ENCODE measurements around the gene IER3IP1. TPM values are rescaled to one million over a fixed set of nuclear protein-coding genes. Genes with fewer than 3 reads are reported as not detected.
"Not testable (repeated sequence)": the region's sequence is repeated elsewhere in the genome, so short reads cannot be mapped to it uniquely, and the experiment has no call there.

The IER3IP1 gene
- total RNA-seq, 2 donors from 2014 or later, result 6.1 to 10.3 TPM

GRCh38 chr18:47206945-47207637, 30.9 kb upstream of the IER3IP1 start:
- TF ChIP-seq, protein P1, sequence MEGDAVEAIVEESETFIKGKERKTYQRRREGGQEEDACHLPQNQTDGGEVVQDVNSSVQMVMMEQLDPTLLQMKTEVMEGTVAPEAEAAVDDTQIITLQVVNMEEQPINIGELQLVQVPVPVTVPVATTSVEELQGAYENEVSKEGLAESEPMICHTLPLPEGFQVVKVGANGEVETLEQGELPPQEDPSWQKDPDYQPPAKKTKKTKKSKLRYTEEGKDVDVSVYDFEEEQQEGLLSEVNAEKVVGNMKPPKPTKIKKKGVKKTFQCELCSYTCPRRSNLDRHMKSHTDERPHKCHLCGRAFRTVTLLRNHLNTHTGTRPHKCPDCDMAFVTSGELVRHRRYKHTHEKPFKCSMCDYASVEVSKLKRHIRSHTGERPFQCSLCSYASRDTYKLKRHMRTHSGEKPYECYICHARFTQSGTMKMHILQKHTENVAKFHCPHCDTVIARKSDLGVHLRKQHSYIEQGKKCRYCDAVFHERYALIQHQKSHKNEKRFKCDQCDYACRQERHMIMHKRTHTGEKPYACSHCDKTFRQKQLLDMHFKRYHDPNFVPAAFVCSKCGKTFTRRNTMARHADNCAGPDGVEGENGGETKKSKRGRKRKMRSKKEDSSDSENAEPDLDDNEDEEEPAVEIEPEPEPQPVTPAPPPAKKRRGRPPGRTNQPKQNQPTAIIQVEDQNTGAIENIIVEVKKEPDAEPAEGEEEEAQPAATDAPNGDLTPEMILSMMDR (conservative IDR thresholded peaks at IDR 0.05), result no peak
- Histone ChIP-seq H3K27ac (ENCODE audit: low read depth, low read length) (peak overlapping the region; percentile 58), H3K4me3 (ENCODE audit: low read length) (no peak overlapping the region), H3K9ac (ENCODE audit: extremely low read depth, low read length, poor library complexity, severe bottlenecking) (no peak overlapping the region), H3K36me3 (ENCODE audit: control insufficient read depth, insufficient read depth, low read length) (no peaks in the 10 kb centered on the region), H3K4me1 (ENCODE audit: control insufficient read depth, insufficient read depth, low read length) (peaks cover 12% of the 10 kb centered on the region), H3K9me3 (ENCODE audit: control insufficient read depth, low read length) (no peaks in the 10 kb centered on the region), H3K27me3 (ENCODE audit: control insufficient read depth, insufficient read depth, low read length, poor library complexity, severe bottlenecking) (peaks cover 5% of the 10 kb centered on the region)
- Mint-ChIP-seq H3K9me3 (no peaks in the 10 kb centered on the region), H3K36me3 (ENCODE audit: low read depth) (no peaks in the 10 kb centered on the region), H3K4me1 (peaks cover 21% of the 10 kb centered on the region), H3K4me3 (no peak overlapping the region), H3K27ac (no peak overlapping the region), H3K27me3 (ENCODE audit: insufficient read depth) (peaks cover 5% of the 10 kb centered on the region)
- no peak for DNase-seq
- 63 to 70% methylated on average over 2 of the region's 2 CpGs for WGBS, 2 experiments (ENCODE audit: insufficient coverage in 1 of 2, insufficient read length in 1 of 2)

GRCh38 chr18:47204908-47205522, 28.9 kb upstream of the IER3IP1 start:
- TF ChIP-seq, protein P1 (conservative IDR thresholded peaks at IDR 0.05), result peak; percentile 91
- Histone ChIP-seq H3K27ac (ENCODE audit: low read depth, low read length) (no peak overlapping the region), H3K4me3 (ENCODE audit: low read length) (no peak overlapping the region), H3K36me3 (ENCODE audit: control insufficient read depth, insufficient read depth, low read length) (no peaks in the 10 kb centered on the region), H3K9me3 (ENCODE audit: control insufficient read depth, low read length) (no peaks in the 10 kb centered on the region), H3K4me1 (ENCODE audit: control insufficient read depth, insufficient read depth, low read length) (peaks cover 12% of the 10 kb centered on the region), H3K9ac (ENCODE audit: extremely low read depth, low read length, poor library complexity, severe bottlenecking) (no peak overlapping the region), H3K27me3 (ENCODE audit: control insufficient read depth, insufficient read depth, low read length, poor library complexity, severe bottlenecking) (no peaks in the 10 kb centered on the region)
- no peak overlapping the region for H3K27ac Mint-ChIP-seq
- no peaks in the 10 kb centered on the region for H3K36me3 Mint-ChIP-seq (ENCODE audit: low read depth)
- H3K9me3 Mint-ChIP-seq, result no peaks in the 10 kb centered on the region
- DNase-seq, result peak; percentile 85
- no peaks in the 10 kb centered on the region for H3K27me3 Mint-ChIP-seq (ENCODE audit: insufficient read depth)
- H3K4me3 Mint-ChIP-seq, result no peak overlapping the region
- 48 to 83% methylated on average over 1 to 3 of the region's 3 CpGs for WGBS, 2 experiments (ENCODE audit: insufficient coverage in 1 of 2, insufficient read length in 1 of 2)
- H3K4me1 Mint-ChIP-seq, result peaks cover 20% of the 10 kb centered on the region

DNA sequence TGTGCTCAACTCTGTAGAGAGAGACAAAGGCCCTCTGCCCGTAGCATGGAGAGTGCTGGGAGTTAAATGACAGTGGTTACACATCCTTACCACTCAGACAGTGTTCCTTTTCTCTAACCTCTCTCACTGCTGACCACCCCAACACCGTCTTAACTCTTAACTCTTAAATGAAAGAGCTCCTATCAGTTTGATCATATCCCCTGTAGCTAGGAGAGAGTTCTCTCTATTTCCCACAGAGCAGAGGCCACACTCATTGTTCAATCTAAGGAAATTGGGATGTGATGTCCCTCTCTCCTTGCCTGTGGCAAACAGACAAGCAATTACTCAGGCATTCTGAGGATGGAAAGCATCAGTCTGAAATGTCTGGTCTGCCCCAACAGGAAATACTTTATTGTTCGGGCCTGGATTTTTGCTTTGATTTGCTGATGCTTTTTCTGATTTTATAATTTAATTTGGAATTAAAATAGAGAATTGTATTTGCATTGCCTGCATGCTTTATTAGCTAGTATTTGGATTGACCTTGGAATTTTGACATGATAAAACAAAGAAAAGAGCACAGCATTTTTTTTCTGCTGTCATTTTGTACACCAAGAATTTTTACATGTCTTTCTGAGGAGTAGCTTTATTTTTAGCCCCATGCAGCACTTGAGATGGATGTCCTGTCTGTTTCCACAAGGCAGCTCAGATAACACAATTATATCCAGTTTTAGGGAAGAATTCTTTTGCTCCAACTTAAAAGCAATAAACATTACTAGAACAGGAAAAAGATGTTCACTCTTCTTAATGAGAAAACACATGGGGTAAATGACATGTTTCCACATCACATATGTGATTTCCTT, 27.7 kb upstream of the IER3IP1 start:
- no peaks in the 10 kb centered on the region for H3K9me3 Mint-ChIP-seq
- TF ChIP-seq, protein P1 (conservative IDR thresholded peaks at IDR 0.05), result no peak
- Histone ChIP-seq H3K4me3 (ENCODE audit: low read length) (no peak overlapping the region), H3K27me3 (ENCODE audit: control insufficient read depth, insufficient read depth, low read length, poor library complexity, severe bottlenecking) (no peaks in the 10 kb centered on the region), H3K9ac (ENCODE audit: extremely low read depth, low read length, poor library complexity, severe bottlenecking) (no peak overlapping the region), H3K9me3 (ENCODE audit: control insufficient read depth, low read length) (no peaks in the 10 kb centered on the region), H3K36me3 (ENCODE audit: control insufficient read depth, insufficient read depth, low read length) (no peaks in the 10 kb centered on the region), H3K27ac (ENCODE audit: low read depth, low read length) (no peak overlapping the region), H3K4me1 (ENCODE audit: control insufficient read depth, insufficient read depth, low read length) (peaks cover 12% of the 10 kb centered on the region)
- H3K4me1 Mint-ChIP-seq, result peaks cover 8% of the 10 kb centered on the region
- no peaks in the 10 kb centered on the region for H3K36me3 Mint-ChIP-seq (ENCODE audit: low read depth)
- no peak for DNase-seq
- no peak overlapping the region for H3K4me3 Mint-ChIP-seq
- WGBS, 2 experiments (ENCODE audit: insufficient coverage in 1 of 2, insufficient read length in 1 of 2), result 56 to 57% methylated on average over 3 of the region's 3 CpGs
- H3K27me3 Mint-ChIP-seq (ENCODE audit: insufficient read depth), result peaks cover 3% of the 10 kb centered on the region
- peak overlapping the region; percentile 50 for H3K27ac Mint-ChIP-seq

DNA sequence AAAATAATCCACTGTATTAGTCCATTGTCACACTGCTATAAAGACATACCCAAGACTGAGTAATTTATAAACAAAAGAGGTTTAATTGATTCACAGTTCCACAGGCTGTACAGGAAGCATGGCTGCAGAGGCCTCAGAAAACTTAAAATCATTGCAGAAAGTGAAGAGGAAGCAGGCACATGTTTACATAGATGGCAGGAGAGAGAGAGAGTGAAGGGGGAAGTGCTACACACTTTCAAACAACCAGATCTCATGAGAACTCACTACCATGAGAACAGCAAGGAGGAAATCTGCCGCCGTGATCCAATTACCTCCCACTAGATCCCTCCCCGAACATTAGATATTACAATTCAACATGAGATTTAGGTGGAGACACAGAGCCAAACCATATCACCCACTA, 19.8 kb upstream of the IER3IP1 start:
- not testable (repeated sequence) for H3K36me3 ChIP-seq (ENCODE audit: control insufficient read depth, insufficient read depth, low read length); H3K4me1 ChIP-seq (ENCODE audit: control insufficient read depth, insufficient read depth, low read length); H3K4me3 Mint-ChIP-seq; H3K9me3 Mint-ChIP-seq; H3K4me3 ChIP-seq (ENCODE audit: low read length); H3K36me3 Mint-ChIP-seq (ENCODE audit: low read depth); DNase-seq; H3K4me1 Mint-ChIP-seq; H3K9me3 ChIP-seq (ENCODE audit: control insufficient read depth, low read length); H3K27ac Mint-ChIP-seq; H3K27ac ChIP-seq (ENCODE audit: low read depth, low read length); H3K27me3 ChIP-seq (ENCODE audit: control insufficient read depth, insufficient read depth, low read length, poor library complexity, severe bottlenecking); H3K9ac ChIP-seq (ENCODE audit: extremely low read depth, low read length, poor library complexity, severe bottlenecking)
- peaks cover 10% of the 10 kb centered on the region for H3K27me3 Mint-ChIP-seq (ENCODE audit: insufficient read depth)
- WGBS, 2 experiments (ENCODE audit: insufficient coverage in 1 of 2, insufficient read length in 1 of 2), result 100% methylated on average over 3 of the region's 3 CpGs; no CpG with 5 or more reads in 1 of the 2 experiments

Data from endodermal cell (in vitro differentiated cells).